Measurements from ENCODE around the gene DNASE2. TPM values are rescaled to one million over a fixed set of nuclear protein-coding genes. Genes with fewer than 3 reads are reported as not detected.

The DNASE2 gene
- total and polyA plus RNA-seq, 2 of the 8 experiments (the other 6 are each of a cell fraction or from before 2014, with no cell fraction given), result 33.2 to 48.2 TPM

- TF ChIP-seq NANOG (IDR thresholded peaks at IDR 0.05; ENCODE audit: insufficient read depth, low read depth, low read length, poor library complexity, severe bottlenecking) (no peak), ASH2L (IDR thresholded peaks at IDR 0.05; ENCODE audit: low read length) (peak; percentile 64), HDAC6 (IDR thresholded peaks at IDR 0.05; ENCODE audit: low read depth, low read length) (no peak), PHF8 (conservative IDR thresholded peaks at IDR 0.05; ENCODE audit: low read depth, low read length) (peak; percentile 47; the same call in 1 of the 2 replicates), MAX (IDR thresholded peaks at IDR 0.05) (no peak), TAF1 (IDR thresholded peaks at IDR 0.05; ENCODE audit: low read depth, low read length) (0 out of 2 replicates have a peak, but pooled peaks have one; percentile 18), KDM4A (IDR thresholded peaks at IDR 0.05; ENCODE audit: low read depth, low read length, severe bottlenecking) (peak; percentile 88), RBBP5 (IDR thresholded peaks at IDR 0.05; ENCODE audit: borderline replicate concordance, low read depth, low read length) (peak; percentile 52; the same call in 1 of the 2 replicates)
- no peak overlapping the region for H4K91ac ChIP-seq (replicated peaks; ENCODE audit: insufficient read length, low read length)
- no peaks in the 10 kb centered on the region for H3K36me3 ChIP-seq (ENCODE audit: control insufficient read depth in 2 of 4, insufficient read depth in 4 of 4, low read length in 3 of 4)
- peaks cover 2 to 10% of the 10 kb centered on the region in 2 experiments for H4K20me1 ChIP-seq (replicated peaks in 1 of 2; ENCODE audit: control insufficient read depth in 1 of 2, insufficient read depth in 2 of 2, low read length in 2 of 2)
- no peak overlapping the region for H2AFZ ChIP-seq (ENCODE audit: low read length)
- peak overlapping the region; percentile 81 for H3K56ac ChIP-seq (replicated peaks; ENCODE audit: insufficient read length, low read depth, low read length)
- no peak for FAIRE-seq
- 0 out of 2 replicates have a peak overlapping the region, but pooled peaks have one; percentile 88 for H2BK12ac ChIP-seq (ENCODE audit: low read depth, low read length)
- ChIA-PET CTCF (ENCODE audit: partially characterized antibody) (interaction anchor here (0.8 to 2.7 kb wide), 7 partner anchors 9 to 55 kb away, joined by 3 to 11 read pairs (median 6); partner anchors contain the start of gene RNASEH2A), POLR2A (ENCODE audit: partially characterized antibody) (interaction anchor here (0.7 to 2.3 kb wide), 10 partner anchors 9 to 111 kb away, joined by 3 to 13 read pairs (median 4); partner anchors contain the start of genes DNASE2 and TNPO2)
- H2BK5ac ChIP-seq (ENCODE audit: low read depth, low read length), result no peak overlapping the region; the same call in 1 of the 2 replicates
- peak overlapping the region in 1 of 4 experiments; percentile 38; a peak in 1 of 7 replicates for H3K9ac ChIP-seq (replicated peaks in 1 of 4; ENCODE audit: extremely low read depth in 1 of 4, low read depth in 3 of 4, low read length in 3 of 4)
- H3K9me3 ChIP-seq (ENCODE audit: insufficient read depth in 2 of 2, low read depth in 1 of 2, low read length in 1 of 2), result no peaks in the 10 kb centered on the region
- 0 out of 2 replicates have a peak overlapping the region, but pooled peaks have one; percentile 84 for H2BK15ac ChIP-seq (ENCODE audit: low read length)
- DNase-seq (ENCODE audit: low read depth in 1 of 2, low spot score in 2 of 2), result peak in 1 of 2 experiments; percentile 79
- no peak overlapping the region for H3K23ac ChIP-seq (ENCODE audit: insufficient read length)
- no peak overlapping the region for H2BK20ac ChIP-seq (ENCODE audit: low read length)
- H3K4me1 ChIP-seq (replicated peaks in 1 of 4; ENCODE audit: control insufficient read depth in 3 of 4, insufficient read depth in 4 of 4, low read length in 3 of 4), result peaks cover under 1 to 32% (median 16%) of the 10 kb centered on the region in 4 experiments
- no peaks in the 10 kb centered on the region for H3K79me1 ChIP-seq (ENCODE audit: low read depth, low read length)
- no peak overlapping the region for H3K27ac ChIP-seq (ENCODE audit: low read depth, low read length)
- peak overlapping the region; percentile 40 for H4K5ac ChIP-seq (ENCODE audit: insufficient read length, low read depth, low read length)
- peak overlapping the region; percentile 81 to 88 for H3K4me2 ChIP-seq (ENCODE audit: insufficient read depth in 1 of 2, low read depth in 2 of 2, low read length in 2 of 2)
- H2BK120ac ChIP-seq (replicated peaks; ENCODE audit: low read depth, low read length), result no peak overlapping the region
- WGBS, 2 experiments (ENCODE audit: extremely low coverage in 1 of 2, insufficient coverage in 1 of 2, insufficient read length in 1 of 2, insufficient replicate concordance in 2 of 2, low coverage in 1 of 2, low lambda C conversion rate in 2 of 2, missing lambda C conversion rate in 1 of 2), result 1% methylated on average over 39 of the region's 87 CpGs; no CpG with 5 or more reads in 1 of the 2 experiments
- H3K4me3 ChIP-seq (ENCODE audit: extremely low read depth in 1 of 4, insufficient read depth in 2 of 4, low read depth in 3 of 4, low read length in 4 of 4), result peak overlapping the region; percentile 62 to 81 (median 70)
- no peaks in the 10 kb centered on the region for H3K79me2 ChIP-seq (ENCODE audit: control insufficient read depth in 1 of 2, insufficient read depth in 2 of 2, low read length in 2 of 2)
- peak overlapping the region; percentile 73 for H4K8ac ChIP-seq (ENCODE audit: extremely low read depth, insufficient read depth, low read length)
- no peak overlapping the region for H2AK5ac ChIP-seq (ENCODE audit: low read depth, low read length)
- H3K18ac ChIP-seq (ENCODE audit: extremely low read depth, low read length), result peak overlapping the region; percentile 87
- H3K27me3 ChIP-seq (replicated peaks in 1 of 4; ENCODE audit: control insufficient read depth in 3 of 4, extremely low read depth in 1 of 4, insufficient read depth in 3 of 4, low read length in 3 of 4), result peaks cover 0 to 13% (median 9%) of the 10 kb centered on the region in 4 experiments; a peak in 5 of 7 replicates
- H3K14ac ChIP-seq (ENCODE audit: insufficient read length), result no peak overlapping the region
- H3K4ac ChIP-seq (replicated peaks; ENCODE audit: insufficient read length, low read depth, low read length), result no peak overlapping the region
- H3K23me2 ChIP-seq (ENCODE audit: low read depth, low read length), result peaks cover 21% of the 10 kb centered on the region
Observed at GRCh38 chr19:12833738-12834565, 47.3 kb downstream of the DNASE2 start.

Data from H1 (cell line).